Kidney epithelial cell (primary cell): ENCODE measurements around the gene GALNT16. TPM values are rescaled to one million over a fixed set of nuclear protein-coding genes. Genes with fewer than 3 reads are reported as not detected.
A peak's percentile ranks its signal among the peaks of the same experiment; 100 is the strongest.

ENCODE experiments used
- DNase-seq: peaks from one replicate; pipeline ENCODE4 v3.0.0-alpha.2; 2010; ENCODE audit warnings: low read depth
- H3K27me3 ChIP-seq: 2 replicates; pipeline ENCODE4 v1.6.0; 2011; ENCODE audit warnings: low read length; ENCODE audit not compliant: control insufficient read depth, insufficient read depth
- H3K36me3 ChIP-seq: 2 replicates; pipeline ENCODE4 v1.5.1; 2011; ENCODE audit warnings: low read length; ENCODE audit not compliant: control insufficient read depth, insufficient read depth
- H3K4me3 ChIP-seq: 2 replicates; pipeline ENCODE4 v1.5.1; 2011; ENCODE audit warnings: low read depth, mild to moderate bottlenecking, control low read depth, low read length
- CTCF ChIP-seq: IDR thresholded peaks from 2 replicates; pipeline ENCODE4 v1.5.1; 2011; ENCODE audit warnings: mild to moderate bottlenecking, moderate library complexity, low read length, control low read depth, inconsistent platforms; ENCODE audit not compliant: insufficient read depth, poor library complexity, severe bottlenecking
- total RNA-seq: library from RNA; depleted of rRNA; stranded (reverse); fragments of >200 nt; gene quantifications from 2 replicates; pipeline ENCODE4 v1.2.3, GENCODE V29; 2015

The GALNT16 gene
- total RNA-seq, 1 donor from 2014 or later: 0.33 TPM

DNA sequence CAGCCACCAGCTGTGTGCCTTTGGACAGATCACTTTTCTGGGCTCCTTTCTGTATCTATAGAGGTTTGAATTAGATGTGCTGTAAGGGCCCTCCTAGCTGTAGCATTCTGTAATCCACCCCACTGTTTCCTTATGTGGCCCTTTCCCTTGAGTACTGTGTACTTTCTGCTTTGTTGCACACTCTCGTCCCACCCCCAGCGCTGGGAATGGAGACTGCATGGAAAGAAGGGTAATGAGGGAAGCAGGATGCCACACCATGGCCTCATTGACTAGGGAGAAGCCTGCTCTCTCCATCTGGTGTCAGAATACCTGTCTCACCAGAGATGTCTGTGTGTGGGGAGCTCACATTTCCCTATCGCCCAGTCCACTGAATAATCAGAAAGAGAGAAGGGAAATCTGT is 13.6 kb upstream of the GALNT16 start:
- Histone ChIP-seq H3K36me3 (no peaks in the 10 kb centered on the region), H3K4me3 (no peak overlapping the region), H3K27me3 (no peaks in the 10 kb centered on the region)
- no peak for TF ChIP-seq CTCF
- DNase-seq: no peak

GRCh38 chr14:69247676-69248440 is 12.1 kb upstream of the GALNT16 start:
- no peak overlapping the region for H3K4me3 ChIP-seq
- peak; percentile 6 for TF ChIP-seq CTCF
- H3K36me3 ChIP-seq: no peaks in the 10 kb centered on the region
- H3K27me3 ChIP-seq: no peaks in the 10 kb centered on the region
- no peak for DNase-seq

GRCh38 chr14:69249603-69250002 is 10.4 kb upstream of the GALNT16 start:
- Histone ChIP-seq H3K27me3 (no peaks in the 10 kb centered on the region), H3K36me3 (no peaks in the 10 kb centered on the region), H3K4me3 (no peak overlapping the region)
- no peak for DNase-seq
- TF ChIP-seq CTCF: no peak

- DNase-seq: no peak
- peaks cover under 1% of the 10 kb centered on the region for H3K27me3 ChIP-seq
- no peak for TF ChIP-seq CTCF
- H3K4me3 ChIP-seq: no peak overlapping the region
- no peaks in the 10 kb centered on the region for H3K36me3 ChIP-seq
Measured at GRCh38 chr14:69252851-69253250, 7.1 kb upstream of the GALNT16 start.

DNA sequence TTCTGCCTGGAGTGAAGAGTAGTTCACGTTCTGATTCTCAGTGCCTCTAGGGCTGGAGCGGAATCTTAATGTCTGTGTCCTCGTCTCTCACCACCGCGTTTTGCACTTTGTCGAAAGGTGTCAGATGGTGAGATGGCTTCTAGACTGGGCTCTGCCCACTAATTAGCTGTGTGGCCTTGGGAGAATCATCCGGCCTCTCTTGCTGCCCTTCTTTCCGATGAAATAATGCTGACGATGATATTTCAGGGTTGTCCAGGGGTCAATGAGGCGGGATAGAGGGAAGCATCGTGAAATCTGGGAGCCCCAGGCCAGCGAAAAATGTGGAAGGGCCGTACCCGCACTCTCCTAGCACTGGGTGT is 811 bp upstream of the GALNT16 start:
- no peak for TF ChIP-seq CTCF
- Histone ChIP-seq H3K4me3 (peak overlapping the region; percentile 53), H3K27me3 (peaks cover 34% of the 10 kb centered on the region), H3K36me3 (no peaks in the 10 kb centered on the region)
- no peak for DNase-seq
